ENCODE measurements around the gene NACC2.

- TF ChIP-seq CTCF (IDR thresholded peaks at IDR 0.05) (no peak), POLR2A (IDR thresholded peaks at IDR 0.05) (no peak), POLR2AphosphoS5 (IDR thresholded peaks at IDR 0.05) (no peak), EP300 (IDR thresholded peaks at IDR 0.05) (no peak)
Measured at GRCh38 chr9:136099542-136099941, 4.5 kb upstream of the NACC2 start.
